GM10266 (cell line): Measurements from ENCODE around the gene HOOK2.

Source experiments
- DNase-seq: peaks from one replicate; pipeline ENCODE4 v3.0.0; 2012; ENCODE audit errors: extremely low spot score
- CTCF ChIP-seq: IDR thresholded peaks from 2 replicates; pipeline ENCODE4 v1.5.1; 2012; ENCODE audit warnings: mild to moderate bottlenecking, low read depth; ENCODE audit not compliant: control insufficient read depth, insufficient read depth; ENCODE audit errors: missing control alignments

Gene HOOK2

GRCh38 chr19:12783291-12783848 is 8.0 kb upstream of the HOOK2 start:
- TF ChIP-seq CTCF = no peak
- DNase-seq = no peak

DNA sequence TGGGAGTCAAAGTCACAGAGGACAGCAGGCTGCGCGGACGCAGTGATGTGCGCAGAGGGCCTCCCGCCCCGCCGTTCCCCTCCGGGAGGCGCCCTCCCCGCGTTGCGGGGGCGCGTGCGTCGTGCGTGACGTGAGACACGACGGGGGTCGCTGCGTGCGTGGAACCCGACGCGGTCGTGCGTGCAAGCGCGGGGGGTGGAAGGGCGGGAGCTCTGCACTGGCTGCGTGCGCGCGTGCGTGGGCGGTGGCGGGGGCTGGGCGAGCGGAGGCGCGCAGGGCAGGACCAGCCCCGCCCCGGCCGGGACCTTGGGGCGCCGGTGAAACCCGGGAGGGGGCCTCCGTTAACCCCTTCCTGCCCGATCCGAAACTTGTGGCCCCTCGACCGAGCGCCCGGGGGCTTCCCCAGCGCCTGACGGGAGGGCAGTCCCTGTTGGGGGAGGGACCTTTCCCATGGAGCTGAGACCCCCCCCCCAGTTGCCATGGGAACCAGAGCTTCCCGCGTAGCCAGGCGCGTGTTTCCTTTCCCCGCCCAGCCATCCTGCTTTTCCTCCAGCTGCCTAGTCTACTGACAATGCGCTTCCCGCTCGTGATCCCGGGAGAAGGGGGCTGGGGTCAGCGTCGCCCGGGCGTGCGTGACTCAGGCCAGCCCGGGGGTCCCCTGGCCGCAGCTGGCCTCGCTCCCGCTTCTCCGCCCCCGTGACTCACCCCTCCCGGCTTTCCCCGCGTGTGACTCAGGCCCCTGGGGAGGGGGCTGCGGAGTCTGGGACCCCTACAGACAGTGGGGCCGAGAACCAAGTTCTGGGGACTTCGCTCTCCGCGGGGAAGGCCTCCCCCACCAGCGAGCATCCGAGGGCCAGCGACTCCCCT is 7.3 kb upstream of the HOOK2 start:
- TF ChIP-seq CTCF = peak; percentile 19
- peak; percentile 88 for DNase-seq

DNA sequence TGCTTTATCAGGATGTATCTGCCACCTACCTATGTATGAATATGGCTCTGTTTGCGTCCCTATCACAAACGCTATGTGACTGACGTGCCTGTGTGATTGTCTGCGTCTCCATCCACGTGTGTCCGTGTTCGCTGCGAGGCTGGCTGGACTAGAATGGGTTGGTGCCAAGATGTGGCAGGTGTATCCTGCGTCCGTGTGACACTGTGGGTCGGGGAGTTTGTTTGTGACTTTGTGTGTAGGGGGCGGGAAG is 6.7 kb upstream of the HOOK2 start:
- no peak for TF ChIP-seq CTCF

GRCh38 chr19:12779162-12779993 is 4.0 kb upstream of the HOOK2 start:
- no peak for DNase-seq
- peak; percentile 35 for TF ChIP-seq CTCF

More for the DNA sequence above, 6.7 kb upstream of the HOOK2 start:
- no peak for DNase-seq

GRCh38 chr19:12778905-12779161 is 3.5 kb upstream of the HOOK2 start:
- TF ChIP-seq CTCF = no peak
- DNase-seq = no peak

GRCh38 chr19:12778017-12778904 is 2.9 kb upstream of the HOOK2 start:
- TF ChIP-seq CTCF = no peak
- DNase-seq = no peak
